K562 (cell line): ENCODE results near the gene TYRO3. TPM values are rescaled to one million over a fixed set of nuclear protein-coding genes. Genes with fewer than 3 reads are reported as not detected.
A peak's percentile ranks its signal among the peaks of the same experiment; 100 is the strongest.

ENCODE experiments used
- BRF2 ChIP-seq: IDR thresholded peaks from 3 replicates; pipeline ENCODE4 v1.6.1; 2011; ENCODE audit warnings: borderline replicate concordance, mild to moderate bottlenecking; ENCODE audit not compliant: insufficient read length, insufficient read depth
- GTF2A2 ChIP-seq: IDR thresholded peaks from 2 replicates; pipeline ENCODE4 v1.6.1; 2016; ENCODE audit warnings: mild to moderate bottlenecking, missing genetic modification characterization, missing compliant biosample characterization
- LEF1 ChIP-seq: fragments of 450-650 bp; IDR thresholded peaks from 2 replicates; pipeline ENCODE4 v1.6.1; 2016; ENCODE audit warnings: mild to moderate bottlenecking
- MAZ ChIP-seq, 2 experiments: fragments of 450-650 bp in 1 of 2; sonication (generic) in 1 of 2; formaldehyde crosslinking; IDR thresholded peaks in 1 of 2; conservative IDR thresholded peaks in 1 of 2; 2 replicates each; pipeline versions ENCODE4 v1.4.0 to v1.5.0; 2020; ENCODE audit warnings: mild to moderate bottlenecking in 1 of 2, missing genetic modification reagents in 1 of 2
- TSC22D4 ChIP-seq: fragments of 450-650 bp; IDR thresholded peaks from 2 replicates; pipeline ENCODE4 v1.6.1; 2016; ENCODE audit warnings: missing genetic modification characterization, missing biosample characterization, control low read depth
- ZBED1 ChIP-seq: IDR thresholded peaks from 2 replicates; pipeline ENCODE4 v1.6.1; 2014
- ZBTB17 ChIP-seq: fragments of 450-650 bp; formaldehyde crosslinking; IDR thresholded peaks from 2 replicates; pipeline ENCODE4 v1.4.0; 2020; ENCODE audit warnings: mild to moderate bottlenecking
- ZEB2 ChIP-seq: fragments of 450-650 bp; IDR thresholded peaks from 2 replicates; pipeline ENCODE4 v1.6.1; 2016
- ZKSCAN1 ChIP-seq: fragments of 150-350 bp; IDR thresholded peaks from 2 replicates; pipeline ENCODE4 v1.6.1; 2016; ENCODE audit warnings: low read depth, low read length
- ZNF239 ChIP-seq: fragments of 250-450 bp; sonication (Bioruptor Pico); IDR thresholded peaks from 2 replicates; pipeline ENCODE4 v1.4.0; 2020; ENCODE audit warnings: mild to moderate bottlenecking
- ZNF318 ChIP-seq, 2 experiments: fragments of 450-650 bp; IDR thresholded peaks; 2 replicates each; pipeline ENCODE4 v1.6.1; 2016; ENCODE audit warnings: mild to moderate bottlenecking in 2 of 2, borderline replicate concordance in 1 of 2, low read depth in 1 of 2, moderate library complexity in 1 of 2
- ZNF398 ChIP-seq: fragments of 250-450 bp; sonication (Bioruptor Pico); IDR thresholded peaks from 2 replicates; pipeline ENCODE4 v1.8.0; 2021; ENCODE audit warnings: moderate library complexity, mild to moderate bottlenecking, inconsistent platforms
- polyA plus RNA-seq, 8 experiments: library from polyadenylated mRNA; depleted of rRNA in 4 of 8; stranded (reverse) in 5 of 8; unstranded in 3 of 8; fragments of >200 nt; fragmentation: Nextera tagmentation in 2 of 8; fragmentation: Illumina TruSeq in 1 of 8; extraction: Ambion mirVana in 2 of 8; extraction: Trizol in 1 of 8; gene quantifications; 2 replicates each; pipeline versions ENCODE4 v1.2.1 to v1.2.3, GENCODE V29; 2011 to 2014; ENCODE audit warnings: inconsistent platforms in 1 of 8, missing spikeins in 1 of 8
- total RNA-seq, 7 experiments: library from RNA; depleted of rRNA in 6 of 7; stranded (reverse); fragments of >200 nt in 6 of 7; fragmentation: Illumina TruSeq in 2 of 7; extraction: Trizol in 2 of 7; gene quantifications; 2 replicates each; pipeline versions ENCODE4 v1.2.1 to v1.2.3, GENCODE V29; 2011 to 2021; ENCODE audit warnings: low replicate concordance in 1 of 7
- TF ChIP-seq, protein P1 (sequence below): fragments of 200-400 bp; formaldehyde crosslinking; IDR thresholded peaks from 2 replicates; pipeline ENCODE4 v1.6.1; 2017; ENCODE audit warnings: mild to moderate bottlenecking, low read depth, low read length, moderate library complexity

Gene TYRO3
- total and polyA plus RNA-seq, 9 of the 15 experiments (the other 6 are each of a cell fraction or from before 2014, with no cell fraction given) = 2.6 to 39.6 (median 18.6) TPM

DNA sequence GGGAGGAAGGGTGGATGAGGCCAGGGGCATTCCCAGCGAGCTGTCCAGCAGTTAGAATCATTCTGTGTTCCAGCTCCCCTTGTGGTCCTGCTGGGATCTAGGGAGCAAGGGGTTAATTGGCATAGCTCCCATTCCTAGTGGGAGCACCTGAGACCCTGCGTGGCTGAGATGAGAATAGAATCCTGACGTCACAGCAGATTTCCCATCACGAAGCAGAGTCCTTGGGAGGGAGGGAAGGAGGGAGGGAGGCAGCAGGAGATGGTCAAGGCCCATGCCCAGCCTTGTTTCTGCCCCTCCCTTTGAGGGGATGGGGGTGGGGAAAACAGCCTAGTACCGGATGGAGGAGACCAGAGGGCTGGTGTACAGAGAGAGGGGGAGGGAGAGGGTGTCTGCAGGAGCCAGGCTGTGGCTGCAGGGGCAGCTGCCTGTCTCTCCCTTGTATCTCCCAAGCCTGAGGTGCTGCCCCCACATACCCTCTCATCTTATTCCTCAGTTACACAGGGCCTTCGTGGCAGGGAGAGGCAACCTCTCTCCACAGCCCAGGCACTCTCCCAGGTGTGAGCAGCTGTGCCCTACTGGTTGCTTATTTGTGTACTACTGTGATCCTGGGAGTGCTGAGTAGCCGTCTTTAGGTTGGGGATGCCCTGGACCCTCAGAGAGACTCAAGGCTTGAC is 5.4 kb downstream of the TYRO3 start (continued):
- TF ChIP-seq, protein P1, sequence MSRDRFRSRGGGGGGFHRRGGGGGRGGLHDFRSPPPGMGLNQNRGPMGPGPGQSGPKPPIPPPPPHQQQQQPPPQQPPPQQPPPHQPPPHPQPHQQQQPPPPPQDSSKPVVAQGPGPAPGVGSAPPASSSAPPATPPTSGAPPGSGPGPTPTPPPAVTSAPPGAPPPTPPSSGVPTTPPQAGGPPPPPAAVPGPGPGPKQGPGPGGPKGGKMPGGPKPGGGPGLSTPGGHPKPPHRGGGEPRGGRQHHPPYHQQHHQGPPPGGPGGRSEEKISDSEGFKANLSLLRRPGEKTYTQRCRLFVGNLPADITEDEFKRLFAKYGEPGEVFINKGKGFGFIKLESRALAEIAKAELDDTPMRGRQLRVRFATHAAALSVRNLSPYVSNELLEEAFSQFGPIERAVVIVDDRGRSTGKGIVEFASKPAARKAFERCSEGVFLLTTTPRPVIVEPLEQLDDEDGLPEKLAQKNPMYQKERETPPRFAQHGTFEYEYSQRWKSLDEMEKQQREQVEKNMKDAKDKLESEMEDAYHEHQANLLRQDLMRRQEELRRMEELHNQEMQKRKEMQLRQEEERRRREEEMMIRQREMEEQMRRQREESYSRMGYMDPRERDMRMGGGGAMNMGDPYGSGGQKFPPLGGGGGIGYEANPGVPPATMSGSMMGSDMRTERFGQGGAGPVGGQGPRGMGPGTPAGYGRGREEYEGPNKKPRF = no peak
- TF ChIP-seq ZKSCAN1 (no peak), ZBTB17 (CRISPR knock-in tag) (no peak), ZNF318 (IDR thresholded peaks at IDR 0.05; ENCODE audit: borderline replicate concordance in 1 of 2, low read depth in 1 of 2) (no peak), ZNF398 (CRISPR knock-in tag) (no peak), ZBED1 (peak; percentile 18; the same call in 1 of the 2 replicates), LEF1 (0 out of 2 replicates have a peak, but pooled peaks have one; percentile 54), BRF2 (no peak), MAZ (CRISPR knock-in tag; conservative IDR thresholded peaks at IDR 0.05 in 1 of 2, IDR thresholded peaks at IDR 0.05 in 1 of 2) (peak in 1 of 2 experiments; percentile 18; a peak in 1 of 4 replicates), ZEB2 (0 out of 2 replicates have a peak, but pooled peaks have one; percentile 37), GTF2A2 (tag) (no peak), TSC22D4 (no peak), ZNF239 (CRISPR knock-in tag) (no peak)
